OCI-M1 (cell line): ENCODE measurements around the gene TMC7.
A peak's percentile ranks its signal among the peaks of the same experiment; 100 is the strongest.

Experiments
- DNase-seq: peaks from one replicate; lab custom pipeline; 2025; lab: John Stamatoyannopoulos, UW

Gene TMC7

DNA sequence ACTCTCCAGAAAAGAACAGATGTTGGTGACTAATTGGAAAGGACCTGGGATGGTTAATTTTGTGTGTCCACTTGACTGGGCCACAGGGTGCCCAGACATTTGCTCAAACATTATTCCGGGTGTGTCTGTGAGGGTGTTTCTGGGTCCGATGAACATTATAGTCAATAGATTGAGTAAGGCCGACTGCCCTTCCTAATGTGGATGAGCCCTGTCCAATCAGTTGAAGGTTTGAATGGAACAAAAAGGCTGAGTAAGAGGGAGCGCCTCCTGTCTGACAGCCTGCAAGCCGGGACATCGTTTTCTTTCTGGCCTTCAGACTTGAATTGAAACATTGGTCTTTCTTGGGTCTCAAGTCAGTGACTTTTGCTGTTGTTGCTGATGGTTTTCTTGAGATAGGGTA, 107.2 kb downstream of the TMC7 start:
- DNase-seq = no peak

DNA sequence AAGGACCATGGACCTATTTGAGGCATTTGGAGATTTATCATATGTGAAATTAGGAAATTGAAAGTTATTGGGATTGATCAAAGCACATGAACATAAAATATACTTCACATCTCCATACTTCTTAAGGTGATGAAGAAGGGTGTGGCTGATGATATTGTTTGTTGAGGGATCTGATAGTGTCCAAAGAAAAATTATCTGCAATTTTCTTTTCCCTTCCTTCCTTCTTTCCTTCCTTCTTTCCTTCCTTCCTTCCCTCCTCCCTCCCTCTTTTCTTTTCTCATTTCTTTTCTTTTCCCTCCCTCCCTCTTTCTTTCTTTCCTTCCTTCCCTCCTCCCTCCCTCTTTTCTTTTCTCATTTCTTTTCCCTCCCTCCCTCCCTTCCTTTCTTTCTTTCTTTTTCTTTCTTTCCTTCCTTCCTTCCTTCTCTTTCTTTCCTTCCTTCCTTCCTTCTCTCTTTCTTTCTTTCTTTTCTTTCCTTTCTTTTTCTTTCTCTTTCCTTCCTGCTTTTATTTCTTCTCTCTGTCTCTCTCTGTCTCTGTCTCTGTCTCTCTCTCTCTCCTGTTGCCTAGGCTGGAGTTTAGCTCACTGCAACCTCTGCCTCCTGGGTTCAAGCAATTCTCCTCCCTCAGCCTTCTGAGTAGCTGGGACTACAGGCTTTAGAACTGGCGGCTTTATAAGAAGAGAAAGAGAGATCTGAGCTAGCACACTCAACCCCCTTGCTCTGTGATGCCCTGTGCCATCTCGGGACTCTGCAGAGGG, 109.1 kb downstream of the TMC7 start:
- no peak for DNase-seq

DNA sequence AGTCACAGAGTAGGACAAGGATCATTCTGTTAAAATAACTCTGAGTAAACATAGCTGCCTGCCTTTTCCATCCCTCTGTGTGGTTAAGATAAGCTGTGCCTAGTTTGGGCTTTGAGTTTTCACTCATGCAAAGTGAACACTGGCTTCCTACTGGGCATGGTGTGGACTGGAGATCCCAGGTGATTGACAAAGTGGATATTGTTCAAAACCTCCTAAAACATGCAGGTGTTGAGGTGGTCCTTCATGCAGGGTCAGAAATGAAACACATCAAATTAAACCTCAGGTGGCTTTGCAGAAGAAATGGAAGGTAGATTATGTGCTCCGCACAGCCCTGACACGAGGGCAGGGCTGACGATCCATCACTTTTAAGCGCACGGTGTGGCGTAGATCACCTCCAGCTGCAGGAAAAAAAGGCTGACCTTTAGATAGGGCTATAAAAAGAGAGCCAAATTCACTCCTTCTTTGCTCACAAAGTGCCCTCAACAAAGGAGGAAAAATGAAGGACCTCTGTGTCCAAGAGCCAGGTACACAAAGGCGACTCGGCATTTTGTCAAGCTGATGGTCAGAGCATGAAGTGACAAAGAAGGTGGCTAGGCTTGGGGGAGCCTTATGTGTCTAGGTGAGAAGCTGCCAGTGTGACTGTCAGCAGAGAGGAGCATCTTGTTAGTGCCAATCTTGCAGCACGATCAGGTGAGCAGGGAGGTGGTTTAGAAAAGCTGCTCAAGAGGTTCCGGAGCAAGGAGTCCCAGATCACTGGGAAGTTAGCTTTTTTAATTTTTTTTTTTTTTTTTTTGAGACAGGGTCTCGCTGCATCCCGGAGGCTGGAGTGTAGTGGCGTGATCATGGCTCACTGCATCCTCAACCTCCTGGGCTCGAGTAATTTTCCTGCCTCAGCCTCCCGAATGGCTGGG, 110.2 kb downstream of the TMC7 start:
- DNase-seq = no peak

DNA sequence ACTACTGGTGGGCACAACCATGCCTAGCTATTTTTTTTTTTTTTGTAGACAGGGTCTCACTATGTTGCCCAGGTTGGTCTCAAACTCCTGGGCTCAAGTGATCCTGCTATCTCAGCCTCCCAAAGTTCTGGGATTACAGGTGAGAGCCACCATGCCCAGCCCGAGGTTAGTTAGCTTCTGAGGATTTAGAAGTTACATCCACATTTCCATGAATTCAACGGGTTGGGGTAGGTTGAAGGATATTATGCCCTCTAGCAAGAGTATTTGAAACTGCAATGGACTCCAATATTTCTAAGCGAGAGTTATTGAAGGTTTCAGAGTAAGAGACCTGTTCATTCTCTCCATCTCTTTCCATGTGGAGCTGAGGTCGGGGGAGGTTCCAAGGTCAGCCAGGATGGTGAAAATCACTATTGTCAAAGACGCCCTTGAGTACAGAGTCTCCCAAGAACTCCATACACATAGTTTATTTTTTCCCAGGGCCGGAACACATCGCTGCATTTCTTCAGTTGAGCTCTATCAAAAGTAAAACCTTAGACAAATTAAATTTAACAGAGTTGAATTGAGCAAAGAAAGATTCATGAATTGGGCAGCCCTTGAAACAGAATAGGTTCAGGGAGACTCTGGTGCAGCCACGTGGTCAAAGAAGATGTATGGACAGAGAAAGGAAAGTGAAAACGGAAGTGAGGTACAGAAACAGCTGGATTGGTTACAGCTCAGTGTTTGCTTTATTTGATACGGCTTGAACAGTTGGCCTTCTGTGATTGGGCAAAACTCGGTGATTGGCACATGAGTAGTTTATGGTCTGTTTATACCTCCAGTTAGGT, 111.0 kb downstream of the TMC7 start:
- peak; percentile 91 for DNase-seq

DNA sequence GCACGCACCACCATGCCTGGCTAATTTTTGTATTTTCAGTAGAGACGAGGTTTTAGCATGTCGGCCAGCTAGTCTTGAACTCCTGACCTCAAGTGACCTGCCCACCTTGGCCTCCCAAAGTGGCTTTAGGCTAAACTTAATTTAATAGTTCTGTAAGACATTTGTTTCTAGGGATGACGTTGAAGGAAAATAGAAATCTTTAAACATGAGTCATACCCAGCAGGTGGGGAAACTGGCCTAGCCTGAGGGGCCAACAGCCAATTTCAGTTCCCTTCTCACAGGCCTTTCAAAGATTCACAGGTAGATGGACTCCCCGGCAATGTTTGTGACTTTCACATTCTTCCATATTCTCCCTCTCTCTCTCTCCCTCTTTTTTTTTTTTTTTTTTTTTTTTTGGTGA, 111.9 kb downstream of the TMC7 start:
- DNase-seq = no peak

DNA sequence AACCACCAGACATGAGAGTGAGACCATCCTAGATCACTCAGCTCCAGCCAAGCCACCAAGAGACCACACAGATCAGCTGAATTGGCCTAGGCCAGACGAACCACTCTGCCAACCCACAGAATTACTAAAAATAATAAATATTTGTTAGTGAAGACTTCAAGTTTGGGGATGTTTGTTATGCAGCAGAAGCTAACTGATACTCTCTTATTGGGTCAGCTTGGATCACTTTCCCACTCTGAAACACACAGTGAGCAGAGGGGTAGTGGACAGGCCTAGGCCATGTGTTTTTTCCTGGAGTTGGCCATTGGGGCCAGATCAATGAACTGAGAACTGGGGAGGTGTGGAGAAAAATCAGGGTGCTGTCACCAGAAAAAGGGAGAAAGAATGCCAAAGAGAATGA, 114.4 kb downstream of the TMC7 start:
- DNase-seq = no peak

DNA sequence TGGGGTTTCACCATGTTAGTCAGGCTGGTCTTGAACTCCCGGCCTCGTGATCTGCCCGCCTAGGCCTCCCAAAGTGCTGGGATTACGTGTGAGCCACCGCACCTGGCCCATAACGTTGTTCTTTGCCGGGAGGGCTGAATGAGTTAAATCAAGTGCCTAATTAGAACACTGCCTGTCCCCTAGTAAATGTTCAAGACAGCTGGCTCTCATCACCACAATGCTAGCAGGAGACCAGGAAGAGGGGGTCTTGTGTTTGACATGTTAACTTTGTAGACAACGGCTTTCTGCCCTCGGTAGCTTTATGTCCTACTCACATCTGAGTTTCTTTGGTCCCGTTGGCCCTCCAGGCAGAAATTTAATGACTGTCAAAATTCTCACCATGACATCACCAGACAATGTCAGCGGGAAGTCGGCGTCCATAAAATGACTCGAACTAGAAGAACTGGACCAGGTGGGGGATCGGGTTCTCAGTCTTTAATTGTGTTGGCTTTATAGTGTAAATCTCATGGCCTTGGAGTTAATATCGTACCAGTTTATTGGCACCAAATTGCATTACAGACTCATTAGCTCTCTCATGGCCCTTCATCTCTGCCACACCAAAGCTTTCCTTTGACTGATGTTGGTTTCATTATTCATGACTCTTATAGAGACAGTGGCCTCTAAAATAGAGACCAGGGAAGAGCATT, 118.6 kb downstream of the TMC7 start:
- DNase-seq = no peak

DNA sequence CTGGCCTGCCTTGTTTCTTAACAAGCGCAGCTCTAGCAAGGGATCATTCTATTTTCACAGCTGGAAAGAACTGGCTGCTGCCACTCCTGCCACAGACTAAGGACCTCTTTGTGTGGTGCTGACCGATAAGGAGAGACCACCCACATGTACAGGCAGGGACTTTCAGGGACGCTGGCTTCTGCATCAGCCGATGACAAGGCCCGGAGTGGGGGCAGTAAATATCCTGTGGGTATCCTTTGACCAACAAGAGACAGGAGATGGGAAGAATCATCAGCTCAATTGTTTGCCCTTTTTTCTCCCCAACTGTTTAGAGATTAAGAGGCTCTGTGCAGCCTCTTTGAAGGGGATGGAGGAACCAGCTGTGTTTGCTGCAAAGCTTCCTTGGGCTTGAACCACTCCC, 120.9 kb downstream of the TMC7 start:
- no peak for DNase-seq

DNA sequence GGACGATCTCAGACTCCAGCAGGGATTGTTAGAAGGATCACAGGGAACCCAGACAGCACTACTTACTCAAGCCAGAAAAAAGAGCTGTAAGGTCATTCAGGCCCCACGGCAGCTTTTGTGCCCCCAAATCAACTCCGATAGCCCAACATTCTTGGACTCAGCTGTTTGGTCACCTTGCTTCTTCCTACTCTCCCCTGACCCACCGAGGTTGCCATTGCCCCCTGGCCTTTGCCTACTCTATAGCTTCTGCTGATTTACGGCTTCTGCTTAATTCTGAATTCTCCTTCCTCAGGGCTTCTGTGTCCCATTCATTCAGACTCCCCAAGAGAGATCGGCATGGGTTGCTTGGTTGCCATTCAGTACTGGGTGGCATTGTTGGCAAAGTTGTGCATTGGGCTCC, 121.4 kb downstream of the TMC7 start:
- no peak for DNase-seq

DNA sequence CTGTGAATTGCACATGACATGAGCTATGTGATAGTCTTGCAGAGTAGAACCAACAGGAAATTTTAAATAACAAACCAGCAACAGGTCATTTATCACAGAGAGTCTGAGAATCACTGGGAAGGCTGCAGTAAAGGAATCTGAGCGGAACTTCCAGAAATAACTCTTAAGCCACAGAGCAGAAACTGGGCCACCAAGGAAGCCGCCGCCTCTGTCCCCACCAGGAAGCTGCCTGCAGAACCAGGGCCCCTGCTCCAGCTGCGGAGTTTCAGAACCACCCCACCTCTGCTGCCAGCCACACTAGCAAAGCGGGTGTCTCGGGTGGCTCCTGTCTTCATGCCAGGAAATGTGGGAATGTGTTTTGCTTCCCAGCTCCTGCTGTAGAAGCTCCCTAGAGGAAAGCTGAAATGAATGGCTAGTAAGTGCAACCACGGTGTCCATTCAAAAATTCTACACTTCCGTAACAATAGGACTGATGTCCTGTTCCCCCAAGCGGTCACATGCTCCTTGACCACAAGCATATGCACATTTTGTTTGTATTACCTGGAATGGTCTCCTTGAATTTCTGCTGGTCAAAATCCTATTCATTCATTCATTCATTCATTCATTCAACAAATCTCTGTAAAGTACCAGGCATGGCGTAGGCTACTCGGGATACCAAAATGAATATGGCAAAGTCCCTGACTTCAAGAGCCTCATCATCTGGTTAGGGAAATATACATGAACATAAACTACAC, 122.3 kb downstream of the TMC7 start:
- DNase-seq = no peak

DNA sequence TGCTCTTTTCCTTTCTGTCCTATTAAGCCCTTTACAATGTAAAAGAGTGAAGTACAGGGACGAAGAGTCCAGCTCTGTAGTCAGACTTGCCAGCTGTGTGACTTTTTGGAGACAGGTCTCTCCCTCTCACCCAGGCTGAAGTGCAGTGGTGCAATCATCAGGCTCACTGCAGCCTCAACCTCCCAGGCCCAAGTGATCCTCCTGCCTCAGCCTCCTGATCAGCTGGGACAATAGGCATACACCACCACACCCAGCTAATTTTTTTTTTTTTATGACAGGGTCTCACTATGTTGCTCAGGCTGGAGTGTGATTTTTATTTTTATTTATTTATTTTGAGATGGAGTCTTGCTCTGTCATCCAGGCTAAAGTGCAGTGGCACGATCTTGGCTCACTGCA, 122.9 kb downstream of the TMC7 start:
- DNase-seq = no peak

DNA sequence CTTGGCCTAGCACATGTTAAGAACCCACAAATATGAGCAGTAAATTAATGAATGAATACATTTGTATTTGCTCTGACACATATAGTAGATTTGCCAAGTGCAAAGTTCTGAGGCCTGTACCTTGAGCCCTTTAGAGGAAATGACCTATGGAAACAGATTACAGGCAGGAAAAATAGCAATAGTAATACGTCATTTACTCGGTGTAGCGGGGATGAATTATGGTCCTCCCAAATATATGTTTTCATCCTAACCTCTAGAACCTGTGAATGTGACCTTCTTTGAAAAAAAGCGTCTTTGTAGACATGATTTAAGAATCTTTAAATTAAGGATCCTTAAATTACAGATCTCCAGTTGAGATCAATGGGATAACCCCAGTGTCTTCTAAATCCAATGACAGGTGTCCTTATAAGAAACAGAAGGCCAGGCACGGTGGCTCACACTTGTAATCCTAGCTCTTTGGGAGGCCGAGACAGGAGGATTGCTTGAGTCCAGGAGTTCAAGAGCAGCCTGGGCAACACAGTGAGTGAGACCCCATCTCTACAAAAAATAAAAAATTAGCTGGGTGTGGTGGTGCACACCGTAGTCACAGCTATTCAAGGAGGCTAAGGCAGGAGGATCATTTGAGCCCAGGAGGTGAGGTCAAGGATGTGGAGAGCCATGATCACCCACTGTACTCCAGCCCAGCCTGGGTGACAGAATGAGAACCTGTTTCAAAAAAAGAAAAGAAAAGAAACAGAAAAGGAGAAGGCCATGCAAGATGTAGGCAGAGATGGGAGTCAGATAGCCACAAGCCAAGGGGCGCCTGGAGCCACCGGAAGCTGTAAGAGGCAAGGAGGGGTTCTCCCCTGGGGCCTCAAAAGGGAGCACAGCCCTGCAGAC, 124.9 kb downstream of the TMC7 start:
- no peak for DNase-seq

DNA sequence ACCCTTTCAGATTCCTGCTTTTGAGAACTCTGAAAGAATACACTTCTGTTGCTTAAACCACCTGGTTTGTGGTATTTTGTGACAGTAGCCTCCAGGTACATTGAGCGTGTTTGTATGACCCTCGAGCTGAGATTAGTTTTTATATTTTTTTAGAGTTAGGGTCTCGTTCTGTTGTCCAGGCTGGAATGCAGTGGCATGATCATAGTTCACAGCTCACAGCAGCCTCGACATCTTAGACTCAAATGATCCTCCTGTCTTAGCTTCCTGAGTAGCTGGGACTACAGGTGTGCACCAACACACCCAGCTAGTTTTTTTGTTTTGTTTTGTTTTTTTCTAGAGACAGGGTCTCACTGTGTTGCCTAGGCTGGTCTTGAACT, 125.5 kb downstream of the TMC7 start:
- no peak for DNase-seq

DNA sequence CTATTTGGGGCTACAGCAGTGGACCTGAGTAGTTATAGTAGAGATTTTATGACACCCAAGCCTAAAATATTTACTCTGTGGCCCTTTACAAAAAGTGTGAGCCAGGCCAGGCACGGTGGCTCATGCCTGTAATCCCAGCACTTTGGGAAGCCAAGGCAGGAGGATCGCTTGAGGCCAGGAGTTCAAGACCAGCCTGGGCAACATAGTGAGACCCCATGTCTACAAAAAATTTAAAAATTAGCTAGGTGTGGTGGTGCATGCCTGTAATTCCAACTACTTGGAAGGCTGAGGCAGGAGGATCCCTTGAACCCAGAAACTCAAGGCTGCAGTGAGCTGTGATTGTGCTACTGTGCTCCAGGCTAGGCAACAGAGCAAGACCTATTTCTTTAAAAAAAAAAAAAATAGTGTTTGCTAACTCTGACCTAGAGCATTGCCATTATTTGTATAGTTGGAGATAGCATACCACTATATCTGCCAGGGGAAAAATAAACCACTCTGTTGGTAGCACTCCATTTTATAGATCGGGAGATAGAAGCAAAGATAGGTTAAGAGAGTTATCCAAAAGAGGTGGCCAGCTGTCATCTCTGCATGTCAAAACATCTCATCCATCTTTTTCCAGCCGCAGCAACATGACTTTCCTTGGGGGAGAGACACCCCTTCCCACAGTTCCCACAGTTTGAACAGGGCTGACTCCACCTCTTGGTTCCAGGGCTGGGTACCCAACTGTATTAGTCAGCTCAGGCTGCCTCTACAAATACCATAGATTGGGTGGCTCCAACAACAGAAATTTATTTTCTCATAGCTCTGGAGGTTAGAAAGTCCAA, 127.0 kb downstream of the TMC7 start:
- no peak for DNase-seq

DNA sequence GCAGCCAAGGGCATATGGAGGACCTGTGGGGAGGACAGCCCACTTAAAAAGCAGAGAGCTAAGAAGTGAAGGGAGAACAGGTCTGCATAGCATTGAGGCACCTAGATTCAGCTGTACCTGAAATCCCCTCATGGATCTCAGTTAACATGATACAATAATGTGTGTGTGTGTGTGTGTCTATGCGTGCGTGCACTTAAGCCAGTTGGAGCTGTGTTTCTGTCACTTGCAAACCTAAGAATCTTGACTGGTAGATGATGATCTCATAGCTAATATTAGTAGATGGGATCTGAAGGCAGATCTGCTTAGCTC, 128.3 kb downstream of the TMC7 start:
- no peak for DNase-seq
